Sigmoid colon (tissue), 4 donors: Measurements from ENCODE around the gene EIF3L.

Source experiments
- CTCF ChIP-seq, 4 experiments: fragments of 450-650 bp in 3 of 4; fragments of 200-600 bp in 1 of 4; IDR thresholded peaks; one replicate each; pipeline ENCODE4 v1.5.1; 2016 to 2019; ENCODE audit warnings: antibody characterized with exemption in 4 of 4, mild to moderate bottlenecking in 3 of 4, moderate library complexity in 2 of 4
- EP300 ChIP-seq, 4 donors: sonication (generic); formaldehyde crosslinking; IDR thresholded peaks; one replicate each; pipeline ENCODE4 v1.6.1; 2017; ENCODE audit warnings: antibody characterized with exemption in 4 of 4

GRCh38 chr22:37850801-37851200, 1.6 kb downstream of the EIF3L start:
- TF ChIP-seq CTCF (IDR thresholded peaks at IDR 0.05) (no peak), EP300 (IDR thresholded peaks at IDR 0.05) (no peak)
